ENCODE measurements around the gene TPCN2. TPM values are rescaled to one million over a fixed set of nuclear protein-coding genes. Genes with fewer than 3 reads are reported as not detected.

Gene TPCN2
- total and polyA plus RNA-seq, 2 of the 4 experiments (the other 2 are of a cell fraction): 3.4 to 8.0 TPM

- dilution Hi-C loops (cut with HindIII; ENCODE audit: low sequenced_read_pairs, unreplicated experiment): no loop called here
- H4K20me1 ChIP-seq (ENCODE audit: insufficient read depth, low read length): peaks cover 43% of the 10 kb centered on the region
- WGBS, 2 experiments (ENCODE audit: extremely low coverage in 2 of 2, insufficient read length in 1 of 2): 96% methylated on average over 18 of the region's 35 CpGs; no CpG with 5 or more reads in 1 of the 2 experiments
- H4K5ac ChIP-seq (ENCODE audit: low read depth, low read length): no peak overlapping the region
- ATAC-seq (ENCODE audit: low read depth) (no peak), DNase-seq (no peak)
- no peak overlapping the region for H3K14ac ChIP-seq (replicated peaks; ENCODE audit: low read depth, low read length)
- no peaks in the 10 kb centered on the region for H3K27me3 ChIP-seq (ENCODE audit: control insufficient read depth, insufficient read depth, low read length)
- H2BK15ac ChIP-seq (ENCODE audit: low read depth, low read length): no peak overlapping the region
- no peak overlapping the region for H2AFZ ChIP-seq (replicated peaks; ENCODE audit: low read length, poor library complexity)
- BruUV-seq (replicated peaks): no TSS peak
- H3K79me1 ChIP-seq (ENCODE audit: low read depth in 1 of 2, low read length in 2 of 2): peaks cover 9 to 74% of the 10 kb centered on the region in 2 experiments
- H4K91ac ChIP-seq (ENCODE audit: insufficient read depth, low read depth, low read length): no peak overlapping the region
- no peak overlapping the region for H4K8ac ChIP-seq (ENCODE audit: low read depth in 2 of 2, low read length in 2 of 2)
- H3K9me1 ChIP-seq (ENCODE audit: insufficient read depth, low read length): 0 out of 2 replicates have a peak, but pooled peaks cover 3% of the 10 kb centered on the region
- no peak overlapping the region for H2AK5ac ChIP-seq (ENCODE audit: low read depth, low read length)
- H3K4me3 ChIP-seq (ENCODE audit: insufficient read depth, low read depth, low read length): no peak overlapping the region
- ChIA-PET POLR2A (ENCODE audit: unreplicated experiment) (no interaction called here), CTCF (no interaction called here)
- H3K9me3 ChIP-seq (ENCODE audit: control insufficient read depth, insufficient read depth, low read length): no peaks in the 10 kb centered on the region
- H2AK9ac ChIP-seq (replicated peaks; ENCODE audit: low read depth, low read length, poor library complexity): no peak overlapping the region
- no peak overlapping the region for H3K4me2 ChIP-seq (ENCODE audit: low read depth, low read length)
- H2BK20ac ChIP-seq (ENCODE audit: low read depth, low read length): no peak overlapping the region
- no peak overlapping the region for H3K4ac ChIP-seq (ENCODE audit: low read depth, low read length)
- no peak overlapping the region for H3K18ac ChIP-seq (ENCODE audit: low read depth, low read length)
- H2BK5ac ChIP-seq (ENCODE audit: low read depth, low read length, poor library complexity, severe bottlenecking): no peak overlapping the region
- no peak overlapping the region for H2BK120ac ChIP-seq (ENCODE audit: low read depth, low read length)
- intact Hi-C loops (cut with micrococcal nuclease): no loop called here
- no peak overlapping the region for H3K27ac ChIP-seq (ENCODE audit: insufficient read depth, low read length)
- H3K9ac ChIP-seq (ENCODE audit: low read depth, low read length): no peak overlapping the region
- in situ Hi-C loops (cut with MboI; ENCODE audit: low sequenced_read_pairs): no loop called here
- peaks cover 30% of the 10 kb centered on the region for H3K36me3 ChIP-seq (ENCODE audit: control insufficient read depth, insufficient read depth, low read length)
- no peak overlapping the region for H3K56ac ChIP-seq (ENCODE audit: extremely low read depth, insufficient read depth, low read length)
- no peak overlapping the region for H3K23ac ChIP-seq (ENCODE audit: low read depth, low read length)
- peaks cover 5% of the 10 kb centered on the region for H3K4me1 ChIP-seq (ENCODE audit: control insufficient read depth, insufficient read depth, low read length)
- no peak for TF ChIP-seq CHD1 (IDR thresholded peaks at IDR 0.05; ENCODE audit: low read depth, low read length)
- no peak for TF ChIP-seq FOS (IDR thresholded peaks at IDR 0.05; ENCODE audit: low read depth, low read length)
- no peak for TF ChIP-seq CEBPB (IDR thresholded peaks at IDR 0.05; ENCODE audit: low read depth, low read length)
- no peak for TF ChIP-seq MAZ (IDR thresholded peaks at IDR 0.05; ENCODE audit: borderline replicate concordance, low read depth, low read length)
- no peak for TF ChIP-seq RCOR1 (IDR thresholded peaks at IDR 0.05; ENCODE audit: insufficient replicate concordance, low read length)
- TF ChIP-seq RAD21 (IDR thresholded peaks at IDR 0.05; ENCODE audit: low read length): no peak
- TF ChIP-seq USF2 (IDR thresholded peaks at IDR 0.05; ENCODE audit: low read depth, low read length): no peak
- TF ChIP-seq SMC3 (IDR thresholded peaks at IDR 0.05; ENCODE audit: low read depth, low read length): no peak
- TF ChIP-seq NFE2L2 (IDR thresholded peaks at IDR 0.05; ENCODE audit: low read depth, low read length): no peak
- TF ChIP-seq CTCF (conservative IDR thresholded peaks at IDR 0.05; ENCODE audit: low read depth, low read length): no peak
- no peak for TF ChIP-seq MAFK (IDR thresholded peaks at IDR 0.05; ENCODE audit: low read depth, low read length)
- no peak for TF ChIP-seq ELK1 (IDR thresholded peaks at IDR 0.05; ENCODE audit: borderline replicate concordance, low read depth, low read length)
- TF ChIP-seq POLR2A (IDR thresholded peaks at IDR 0.05; ENCODE audit: low read depth, low read length): no peak
- no peak for TF ChIP-seq MXI1 (IDR thresholded peaks at IDR 0.05; ENCODE audit: borderline replicate concordance, low read depth, low read length)
- no peak for TF ChIP-seq BHLHE40 (IDR thresholded peaks at IDR 0.05; ENCODE audit: low read depth, low read length)
These were observed 5.0 kb downstream of the TPCN2 start for GRCh38 chr11:69053546-69054396.

Measured in IMR-90 (cell line).